GM13977 (cell line): ENCODE data around the gene ALDH8A1.
"Not testable (repeated sequence)": the region's sequence is repeated elsewhere in the genome, so short reads cannot be mapped to it uniquely, and the experiment has no call there.

ENCODE experiments used
- DNase-seq: peaks from one replicate; pipeline ENCODE4 v3.0.0; 2012; ENCODE audit warnings: low spot score
- CTCF ChIP-seq: IDR thresholded peaks from 2 replicates; pipeline ENCODE4 v1.5.1; 2012; ENCODE audit warnings: mild to moderate bottlenecking, control low read depth; ENCODE audit not compliant: insufficient read depth; ENCODE audit errors: extremely low read depth, missing control alignments
- in situ Hi-C: fragments of 300-500 bp; cut with MboI; formaldehyde crosslinking; loops from one replicate; pipeline ENCODE4 v1.12.0; 2022; ENCODE audit warnings: low sequenced_read_pairs, low pct_unique_long_range_greater_than_20kb, mixed read lengths, inconsistent platforms; ENCODE audit not compliant: unreplicated experiment

Gene ALDH8A1

GRCh38 chr6:134898575-134898974 is 51.3 kb downstream of the ALDH8A1 start:
- no peak for TF ChIP-seq CTCF
- DNase-seq, result no peak
- in situ Hi-C loops, result loop anchor here (25.0 kb wide), 1 partner anchor 736 kb away; no protein-coding TSS in a partner anchor

GRCh38 chr6:134898166-134898565 is 51.7 kb downstream of the ALDH8A1 start:
- DNase-seq, result not testable (repeated sequence)
- in situ Hi-C loops, result loop anchor here (25.0 kb wide), 1 partner anchor 736 kb away; no protein-coding TSS in a partner anchor

DNA sequence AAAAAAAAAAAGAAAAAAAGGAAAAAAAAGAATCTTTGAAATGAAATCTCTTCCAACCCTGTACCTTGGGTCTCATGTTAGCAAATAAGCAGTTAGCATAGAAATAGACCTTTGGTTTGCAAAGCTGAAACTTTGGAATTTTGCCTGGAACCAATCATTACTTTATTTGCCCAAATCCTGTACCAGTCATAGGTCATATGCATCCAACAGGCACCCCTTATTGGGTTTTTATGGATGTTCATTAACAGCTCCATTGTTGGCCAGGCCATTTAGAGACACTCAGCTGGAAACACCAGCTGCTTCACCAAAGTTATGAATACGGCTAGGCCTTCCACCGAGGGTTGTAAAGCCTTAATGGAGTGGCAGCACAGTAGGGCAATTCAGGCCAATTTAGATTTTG is 53.0 kb downstream of the ALDH8A1 start:
- in situ Hi-C loops, result loop anchor here (25.0 kb wide), 1 partner anchor 735 kb away; no protein-coding TSS in a partner anchor
- DNase-seq, result no peak
- TF ChIP-seq CTCF, result no peak

DNA sequence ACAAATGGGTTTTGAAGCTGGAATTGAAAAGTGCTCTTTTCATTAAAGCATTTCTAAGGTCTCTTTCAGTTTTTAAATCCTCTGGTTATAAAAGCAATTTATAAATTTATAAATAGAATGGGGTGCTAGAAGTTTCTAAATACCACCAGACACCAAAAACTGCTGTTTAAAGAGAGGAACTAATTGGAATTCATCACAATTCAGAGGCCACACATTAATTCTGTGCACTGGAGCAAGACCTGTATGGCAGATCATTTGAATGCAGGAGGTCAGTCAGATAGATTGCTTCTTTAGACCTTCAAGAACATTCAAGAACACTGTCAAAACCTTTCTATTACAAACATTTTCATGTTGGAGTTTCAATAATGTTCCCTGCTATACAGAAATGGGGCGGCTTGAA is 55.1 kb downstream of the ALDH8A1 start:
- in situ Hi-C loops, result loop anchor here (25.0 kb wide), 1 partner anchor 732 kb away; no protein-coding TSS in a partner anchor
- TF ChIP-seq CTCF, result no peak
- DNase-seq, result no peak

GRCh38 chr6:134892362-134892761 is 57.5 kb downstream of the ALDH8A1 start:
- no peak for DNase-seq
- no peak for TF ChIP-seq CTCF
- in situ Hi-C loops, result loop anchor here (25.0 kb wide), 1 partner anchor 730 kb away; no protein-coding TSS in a partner anchor

- in situ Hi-C loops, result loop anchor here (25.0 kb wide), 1 partner anchor 729 kb away; no protein-coding TSS in a partner anchor
- no peak for DNase-seq
- no peak for TF ChIP-seq CTCF
These were observed 58.3 kb downstream of the ALDH8A1 start for GRCh38 chr6:134891633-134892032.

- in situ Hi-C loops, result loop anchor here (10.0 to 25.0 kb wide), 2 partner anchors 254 to 726 kb away; no protein-coding TSS in a partner anchor
- no peak for TF ChIP-seq CTCF
These were observed 61.6 kb downstream of the ALDH8A1 start for GRCh38 chr6:134888316-134888715.

More at GRCh38 chr6:134888316-134888715, 61.6 kb downstream of the ALDH8A1 start:
- DNase-seq, result no peak
